Endothelial cell of umbilical vein (primary cell): Measurements from ENCODE around the gene SYTL3. TPM values are rescaled to one million over a fixed set of nuclear protein-coding genes. Genes with fewer than 3 reads are reported as not detected.

Experiments used
- BruUV-seq: library from RNA; stranded (reverse); fragments of 400-500 nt; replicated peaks from 2 replicates; lab custom pipeline; 2021; lab: Mats Ljungman, UMichigan
- CTCF ChIA-PET: fragments of 300-600, 350-600 bp; sonication (Branson Sonifier 250); formaldehyde crosslinking; loops from one replicate; lab custom pipeline; 2021; ENCODE audit warnings: antibody characterized with exemption, inconsistent platforms; lab: Charles Lee
- POLR2A ChIA-PET: fragments of 300-600, 350-600 bp; sonication (Branson Sonifier 250); formaldehyde crosslinking; loops from one replicate; lab custom pipeline; 2021; ENCODE audit warnings: antibody characterized with exemption, inconsistent platforms; lab: Charles Lee
- DNase-seq: peaks from one replicate; pipeline ENCODE4 v3.0.0-alpha.2; 2011; ENCODE audit warnings: low read depth, low spot score
- FAIRE-seq: peaks from 2 replicates; lab custom pipeline; 2011; peaks lifted over from hg19 to GRCh38; lab: Jason Lieb, UNC
- H2AFZ ChIP-seq: 2 replicates; pipeline ENCODE4 v1.6.0; 2012; ENCODE audit warnings: low read depth, low read length, control low read depth, inconsistent platforms
- H3K27ac ChIP-seq: 2 replicates; pipeline ENCODE4 v1.5.1; 2011; ENCODE audit warnings: low read depth, mild to moderate bottlenecking, control low read depth, low read length, moderate library complexity; ENCODE audit not compliant: insufficient read depth
- H3K27me3 ChIP-seq, 2 experiments: 2 replicates each; pipeline versions ENCODE4 v1.6.0 to v1.6.1; 2011; ENCODE audit warnings: low read length in 2 of 2, mixed read lengths in 1 of 2; ENCODE audit not compliant: control insufficient read depth in 2 of 2, insufficient read depth in 2 of 2
- H3K36me3 ChIP-seq, 2 experiments: 2 replicates in 1 of 2; 3 replicates in 1 of 2; pipeline ENCODE4 v1.5.1; 2011; ENCODE audit warnings: low read length in 2 of 2, mild to moderate bottlenecking in 1 of 2, moderate library complexity in 1 of 2; ENCODE audit not compliant: control insufficient read depth in 2 of 2, insufficient read depth in 2 of 2; ENCODE audit errors: extremely low read depth in 1 of 2
- H3K4me1 ChIP-seq: 3 replicates; pipeline ENCODE4 v1.5.1; 2011; ENCODE audit warnings: mild to moderate bottlenecking, low read length; ENCODE audit not compliant: control insufficient read depth, insufficient read depth; ENCODE audit errors: extremely low read depth
- H3K4me2 ChIP-seq: 2 replicates; pipeline ENCODE4 v1.6.1; 2011; ENCODE audit warnings: low read length, control low read depth, mixed read lengths; ENCODE audit not compliant: insufficient read depth
- H3K4me3 ChIP-seq, 3 experiments: fragments of 200-600 bp in 1 of 3; sonication (generic), shearing (Covaris generic) in 1 of 3; replicated peaks in 1 of 3; 2 replicates each; pipeline ENCODE4 v1.5.1; 2011 to 2016; ENCODE audit warnings: control low read depth in 3 of 3, low read length in 3 of 3, mild to moderate bottlenecking in 2 of 3, inconsistent platforms in 1 of 3, low read depth in 1 of 3, moderate library complexity in 1 of 3; ENCODE audit not compliant: insufficient read depth in 1 of 3
- H3K79me2 ChIP-seq: 2 replicates; pipeline ENCODE4 v1.6.0; 2012; ENCODE audit warnings: low read length, inconsistent platforms; ENCODE audit not compliant: control insufficient read depth, insufficient read depth
- H3K9ac ChIP-seq: replicated peaks from 2 replicates; pipeline ENCODE3; 2011; ENCODE audit warnings: low read length, control low read depth; ENCODE audit not compliant: insufficient read depth; ENCODE audit errors: extremely low read depth
- H3K9me1 ChIP-seq: replicated peaks from 3 replicates; pipeline ENCODE4 v1.6.0; 2011; ENCODE audit warnings: mild to moderate bottlenecking, low read length; ENCODE audit not compliant: control insufficient read depth, insufficient read depth; ENCODE audit errors: extremely low read depth
- H3K9me3 ChIP-seq: replicated peaks from 2 replicates; pipeline ENCODE4 v1.5.1; 2012; ENCODE audit warnings: low read length, inconsistent platforms; ENCODE audit not compliant: control insufficient read depth, insufficient read depth
- H4K20me1 ChIP-seq: replicated peaks from 2 replicates; pipeline ENCODE3; 2011; ENCODE audit warnings: mild to moderate bottlenecking, low read length; ENCODE audit not compliant: control insufficient read depth, insufficient read depth; ENCODE audit errors: extremely low read depth
- EZH2 ChIP-seq: IDR thresholded peaks from 2 replicates; pipeline ENCODE4 v1.6.1; 2012; ENCODE audit warnings: borderline replicate concordance, low read depth, mild to moderate bottlenecking, moderate library complexity, low read length, inconsistent platforms; ENCODE audit not compliant: severe bottlenecking
- FOS ChIP-seq: IDR thresholded peaks from 2 replicates; pipeline ENCODE4 v1.6.1; 2011; ENCODE audit warnings: mild to moderate bottlenecking, low read length, moderate library complexity, borderline replicate concordance; ENCODE audit not compliant: insufficient read depth
- GATA2 ChIP-seq: IDR thresholded peaks from 2 replicates; pipeline ENCODE4 v1.7.0; 2011; ENCODE audit warnings: low read depth, mild to moderate bottlenecking, moderate library complexity, mixed read lengths, low read length; ENCODE audit not compliant: insufficient read length, insufficient read depth
- JUN ChIP-seq: IDR thresholded peaks from 2 replicates; pipeline ENCODE4 v1.6.1; 2011; ENCODE audit warnings: borderline replicate concordance, low read depth; ENCODE audit not compliant: insufficient read length, insufficient read depth
- MYC ChIP-seq: IDR thresholded peaks from one replicate; pipeline ENCODE4 v1.6.1; 2011; ENCODE audit warnings: mild to moderate bottlenecking, low read depth, low read length
- POLR2A ChIP-seq: IDR thresholded peaks from 2 replicates; pipeline ENCODE4 v1.6.1; 2012; ENCODE audit warnings: low read depth, mild to moderate bottlenecking, control low read depth, low read length
- POLR2AphosphoS5 ChIP-seq: IDR thresholded peaks from 2 replicates; pipeline ENCODE4 v1.6.1; 2012; ENCODE audit warnings: low read depth, mild to moderate bottlenecking, control low read depth, low read length, moderate library complexity; ENCODE audit not compliant: insufficient read depth
- dilution Hi-C: fragments of 300-500 bp; cut with MboI; formaldehyde crosslinking; loops from one replicate; pipeline ENCODE4 v1.15.0; 2019; ENCODE audit warnings: low sequenced_read_pairs; ENCODE audit not compliant: extremely low pct_ligation_motif_present
- intact Hi-C: fragments of 100-400 bp; cut with micrococcal nuclease; formaldehyde crosslinking; loops from one replicate; pipeline ENCODE4 v1.10.0; 2022
- polyA plus RNA-seq, 4 experiments: library from polyadenylated mRNA; depleted of rRNA in 3 of 4; stranded (reverse) in 3 of 4; unstranded in 1 of 4; fragments of >200 nt; gene quantifications; 2 replicates each; pipeline versions ENCODE4 v1.2.1 to v1.2.3, GENCODE V29; 2011 to 2012; ENCODE audit warnings: missing spikeins in 1 of 4
- total RNA-seq: library from RNA; stranded (reverse); gene quantifications from 2 replicates; pipeline ENCODE4 v1.2.3, GENCODE V29; 2021
- TF ChIP-seq, protein P1 (sequence below): IDR thresholded peaks from 2 replicates; pipeline ENCODE4 v1.6.1; 2011; ENCODE audit not compliant: insufficient read depth, insufficient read length
- TF ChIP-seq, protein P2 (sequence below), 2 donors: IDR thresholded peaks; 1 replicate in 1 of 2; 2 replicates in 1 of 2; pipeline ENCODE4 v1.5.1; 2011; ENCODE audit warnings: low read length in 2 of 2, mild to moderate bottlenecking in 2 of 2, moderate library complexity in 2 of 2, control low read depth in 1 of 2, inconsistent platforms in 1 of 2, low read depth in 1 of 2; ENCODE audit not compliant: insufficient read depth in 1 of 2; ENCODE audit errors: extremely low read depth in 1 of 2

The SYTL3 gene
- total and polyA plus RNA-seq, 2 donors (not counting 3 experiments of a cell fraction or from before 2014, with no cell fraction given): 0.59 to 0.77 TPM

DNA sequence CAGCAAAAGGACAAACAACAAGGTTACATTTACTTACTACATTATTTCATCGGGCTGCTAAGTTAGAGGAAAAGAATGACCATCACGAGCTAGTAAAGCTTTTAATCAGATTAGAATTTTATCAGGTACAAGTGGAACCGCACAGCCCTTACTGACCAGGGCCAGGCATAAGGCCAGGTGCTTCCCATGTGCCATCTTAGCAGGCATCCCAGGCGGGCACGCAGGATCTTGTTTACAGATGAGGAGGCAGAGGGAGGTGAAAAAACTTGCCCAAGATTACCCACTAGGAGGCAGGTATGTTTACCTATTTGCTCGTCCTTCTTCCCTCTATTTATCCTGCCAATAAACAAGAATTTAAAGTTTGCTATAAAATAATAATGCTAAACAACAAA lies 158.6 kb downstream of the SYTL3 start:
- intact Hi-C loops (no loop called here), dilution Hi-C loops (no loop called here)
- Histone ChIP-seq H3K79me2 (peaks cover 95% of the 10 kb centered on the region), H2AFZ (no peak overlapping the region), H3K4me1 (peaks cover 10% of the 10 kb centered on the region), H3K27me3 (no peaks in the 10 kb centered on the region), H3K36me3 (peaks cover 0 to 2% of the 10 kb centered on the region in 2 experiments), H3K27ac (no peak overlapping the region), H4K20me1 (peaks cover 6% of the 10 kb centered on the region), H3K9me3 (no peaks in the 10 kb centered on the region), H3K4me3 (no peak overlapping the region), H3K9ac (no peak overlapping the region), H3K4me2 (no peak overlapping the region), H3K9me1 (no peaks in the 10 kb centered on the region)
- POLR2A ChIA-PET: no interaction called here
- TF ChIP-seq, protein P1, sequence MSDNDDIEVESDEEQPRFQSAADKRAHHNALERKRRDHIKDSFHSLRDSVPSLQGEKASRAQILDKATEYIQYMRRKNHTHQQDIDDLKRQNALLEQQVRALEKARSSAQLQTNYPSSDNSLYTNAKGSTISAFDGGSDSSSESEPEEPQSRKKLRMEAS: no peak
- TF ChIP-seq EZH2 (no peak), FOS (no peak), POLR2AphosphoS5 (no peak)
- BruUV-seq: no TSS peak
- FAIRE-seq (no peak), DNase-seq (no peak)
- CTCF ChIA-PET: interaction anchor here (1.9 kb wide), 1 partner anchor 11 kb away, joined by 5 read pairs; the partner anchor contains the start of gene EZR

DNA sequence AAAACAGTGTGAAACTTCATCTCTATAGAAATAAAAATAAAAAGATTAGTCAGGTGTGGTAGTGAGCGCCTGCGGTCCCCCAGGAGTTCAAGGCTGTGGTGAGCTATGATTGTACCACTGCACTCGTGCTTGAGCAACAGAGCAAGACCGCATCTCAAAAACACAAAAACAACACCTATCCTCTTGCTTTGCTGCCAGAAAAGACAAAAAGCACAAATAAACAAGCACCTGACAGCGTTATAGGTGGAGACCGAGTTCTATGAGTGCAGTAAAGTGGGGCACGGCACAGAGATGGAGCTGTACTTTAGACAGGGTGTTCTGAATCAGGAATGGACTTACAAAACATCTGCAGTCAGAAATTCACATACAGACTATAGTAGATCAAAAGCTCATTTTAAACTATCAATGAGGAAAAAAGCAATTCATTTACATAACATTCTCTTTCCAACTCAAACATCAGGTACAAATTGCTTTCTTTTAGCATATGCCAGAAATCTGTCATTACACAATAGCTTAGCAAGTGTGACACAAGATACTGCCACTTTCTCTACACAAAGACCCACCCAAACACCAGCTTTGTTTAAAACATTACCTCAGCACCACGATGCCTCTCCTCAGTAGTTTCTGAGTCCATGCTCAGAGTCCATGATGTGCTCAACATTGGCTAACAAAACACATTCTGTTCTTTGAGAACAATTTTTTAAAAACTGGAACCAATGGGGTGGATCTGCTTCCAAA lies 159.3 kb downstream of the SYTL3 start:
- Histone ChIP-seq H3K27me3 (no peaks in the 10 kb centered on the region), H3K9me1 (no peaks in the 10 kb centered on the region), H3K9ac (no peak overlapping the region), H3K4me3 (no peak overlapping the region), H3K4me2 (no peak overlapping the region), H3K27ac (no peak overlapping the region), H2AFZ (no peak overlapping the region), H4K20me1 (peaks cover 4% of the 10 kb centered on the region), H3K79me2 (peaks cover 96% of the 10 kb centered on the region), H3K36me3 (peaks cover 0 to 6% of the 10 kb centered on the region in 2 experiments), H3K4me1 (peaks cover 4% of the 10 kb centered on the region), H3K9me3 (no peaks in the 10 kb centered on the region)
- TF ChIP-seq GATA2: no peak
- TF ChIP-seq POLR2A: no peak
- TF ChIP-seq FOS: no peak
- TF ChIP-seq, protein P1: no peak
- TF ChIP-seq, protein P2, sequence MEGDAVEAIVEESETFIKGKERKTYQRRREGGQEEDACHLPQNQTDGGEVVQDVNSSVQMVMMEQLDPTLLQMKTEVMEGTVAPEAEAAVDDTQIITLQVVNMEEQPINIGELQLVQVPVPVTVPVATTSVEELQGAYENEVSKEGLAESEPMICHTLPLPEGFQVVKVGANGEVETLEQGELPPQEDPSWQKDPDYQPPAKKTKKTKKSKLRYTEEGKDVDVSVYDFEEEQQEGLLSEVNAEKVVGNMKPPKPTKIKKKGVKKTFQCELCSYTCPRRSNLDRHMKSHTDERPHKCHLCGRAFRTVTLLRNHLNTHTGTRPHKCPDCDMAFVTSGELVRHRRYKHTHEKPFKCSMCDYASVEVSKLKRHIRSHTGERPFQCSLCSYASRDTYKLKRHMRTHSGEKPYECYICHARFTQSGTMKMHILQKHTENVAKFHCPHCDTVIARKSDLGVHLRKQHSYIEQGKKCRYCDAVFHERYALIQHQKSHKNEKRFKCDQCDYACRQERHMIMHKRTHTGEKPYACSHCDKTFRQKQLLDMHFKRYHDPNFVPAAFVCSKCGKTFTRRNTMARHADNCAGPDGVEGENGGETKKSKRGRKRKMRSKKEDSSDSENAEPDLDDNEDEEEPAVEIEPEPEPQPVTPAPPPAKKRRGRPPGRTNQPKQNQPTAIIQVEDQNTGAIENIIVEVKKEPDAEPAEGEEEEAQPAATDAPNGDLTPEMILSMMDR (IDR thresholded peaks at IDR 0.05; ENCODE audit: extremely low read depth in 1 of 2, insufficient read depth in 1 of 2, low read depth in 1 of 2, low read length in 2 of 2): no peak
- no peak for TF ChIP-seq JUN
- TF ChIP-seq POLR2AphosphoS5: no peak
- TF ChIP-seq EZH2: no peak
- TF ChIP-seq MYC: no peak
- dilution Hi-C loops (no loop called here), intact Hi-C loops (no loop called here)
- no TSS peak for BruUV-seq
- DNase-seq (no peak), FAIRE-seq (no peak)
- CTCF ChIA-PET: interaction anchor here (0.6 to 1.9 kb wide), 2 partner anchors 10 to 16 kb away, joined by 3 to 5 read pairs; partner anchors contain the start of gene EZR
- POLR2A ChIA-PET: no interaction called here
